Activated T-helper 1 cell treated with anti-CD3 and anti-CD28 coated beads, Interleukin-12 subunit alpha, Interleukin-12 subunit beta, Interleukin-2, Interleukin-4 antibody, amounts not matched to agents 30 ng/mL and 10 ng/mL and 1 ng/mL, durations not matched to agents 14 hours and 24 hours and 36 hours (primary cell): ENCODE data around the gene COL9A3. TPM values are rescaled to one million over a fixed set of nuclear protein-coding genes. Genes with fewer than 3 reads are reported as not detected.

Source experiments
- DNase-seq: peaks from one replicate; pipeline ENCODE4 v3.0.0; 2021; ENCODE audit warnings: low spot score
- H3K27ac Mint-ChIP-seq: one replicate; pipeline ENCODE4 v1.8.0; 2021; ENCODE audit warnings: mild to moderate bottlenecking, mixed read lengths
- H3K27me3 Mint-ChIP-seq: one replicate; pipeline ENCODE4 v1.8.0; 2022; ENCODE audit warnings: mild to moderate bottlenecking, moderate library complexity, mixed read lengths; ENCODE audit not compliant: insufficient read depth
- H3K36me3 Mint-ChIP-seq: one replicate; pipeline ENCODE4 v1.8.0; 2021; ENCODE audit warnings: low read depth, mixed read lengths
- H3K4me1 Mint-ChIP-seq: one replicate; pipeline ENCODE4 v1.8.0; 2021; ENCODE audit warnings: low read depth, mixed read lengths
- H3K4me3 Mint-ChIP-seq: one replicate; pipeline ENCODE4 v1.8.0; 2021; ENCODE audit warnings: mild to moderate bottlenecking, moderate library complexity, mixed read lengths
- H3K9me3 Mint-ChIP-seq: one replicate; pipeline ENCODE4 v1.8.0; 2021; ENCODE audit warnings: mixed read lengths
- intact Hi-C: fragments of 100-400 bp; cut with micrococcal nuclease; formaldehyde crosslinking; loops from one replicate; pipeline ENCODE4 v1.15.1; 2024
- total RNA-seq: library from RNA; stranded (reverse); gene quantifications from 2 replicates; pipeline ENCODE4 v1.2.3, GENCODE V29; 2022

The COL9A3 gene
- total RNA-seq, 1 donor from 2014 or later = not detected

GRCh38 chr20:62794007-62794724 lies 22.7 kb upstream of the COL9A3 start:
- peak overlapping the region; percentile 91 for H3K27ac Mint-ChIP-seq
- H3K4me1 Mint-ChIP-seq = peaks cover 15% of the 10 kb centered on the region
- peaks cover 9% of the 10 kb centered on the region for H3K27me3 Mint-ChIP-seq
- peak overlapping the region; percentile 81 for H3K4me3 Mint-ChIP-seq
- peak; percentile 96 for DNase-seq
- intact Hi-C loops = loop anchor here (1.0 to 10.0 kb wide), 14 partner anchors 10 to 729 kb away; partner anchors contain the start of genes ADRM1, CABLES2, LSM14B and OGFR
- H3K9me3 Mint-ChIP-seq = no peaks in the 10 kb centered on the region
- H3K36me3 Mint-ChIP-seq = peaks cover 9% of the 10 kb centered on the region

GRCh38 chr20:62795023-62795761 lies 21.7 kb upstream of the COL9A3 start:
- intact Hi-C loops = loop anchor here (2.0 to 10.0 kb wide), 6 partner anchors 132 to 730 kb away; partner anchors contain the start of genes CABLES2, DIDO1, LSM14B and OSBPL2
- peaks cover 16% of the 10 kb centered on the region for H3K36me3 Mint-ChIP-seq
- DNase-seq = peak; percentile 62
- no peaks in the 10 kb centered on the region for H3K9me3 Mint-ChIP-seq
- H3K4me1 Mint-ChIP-seq = peaks cover 15% of the 10 kb centered on the region
- peak overlapping the region; percentile 91 for H3K27ac Mint-ChIP-seq
- H3K27me3 Mint-ChIP-seq = peaks cover 5% of the 10 kb centered on the region
- peak overlapping the region; percentile 81 for H3K4me3 Mint-ChIP-seq

- Mint-ChIP-seq H3K27ac (peak overlapping the region; percentile 83), H3K4me1 (peaks cover 8% of the 10 kb centered on the region)
- intact Hi-C loops = loop anchor here (1.0 to 10.0 kb wide), 4 partner anchors 11 to 732 kb away; partner anchors contain the start of genes DIDO1, OSBPL2 and TAF4
These were observed 20.0 kb upstream of the COL9A3 start for GRCh38 chr20:62796699-62797491.

GRCh38 chr20:62797671-62798532 lies 18.9 kb upstream of the COL9A3 start:
- H3K36me3 Mint-ChIP-seq = peaks cover 22% of the 10 kb centered on the region
- no peaks in the 10 kb centered on the region for H3K9me3 Mint-ChIP-seq
- H3K4me3 Mint-ChIP-seq = peak overlapping the region; percentile 87
- no peaks in the 10 kb centered on the region for H3K27me3 Mint-ChIP-seq
- intact Hi-C loops = loop anchor here (5.0 to 10.0 kb wide), 3 partner anchors 129 to 733 kb away; partner anchors contain the start of genes DIDO1, OSBPL2 and TAF4
- peak overlapping the region; percentile 63 for H3K27ac Mint-ChIP-seq
- DNase-seq = no peak
- peaks cover 8% of the 10 kb centered on the region for H3K4me1 Mint-ChIP-seq

More at GRCh38 chr20:62796699-62797491, 20.0 kb upstream of the COL9A3 start:
- Mint-ChIP-seq H3K27me3 (no peaks in the 10 kb centered on the region), H3K9me3 (no peaks in the 10 kb centered on the region), H3K36me3 (peaks cover 22% of the 10 kb centered on the region), H3K4me3 (peak overlapping the region; percentile 87)
- no peak for DNase-seq

- no peak overlapping the region for H3K27ac Mint-ChIP-seq
- H3K4me1 Mint-ChIP-seq = peaks cover 3% of the 10 kb centered on the region
- intact Hi-C loops = loop anchor here (5.0 to 10.0 kb wide), 3 partner anchors 128 to 734 kb away; partner anchors contain the start of genes DIDO1, OSBPL2 and TAF4
These were observed 17.8 kb upstream of the COL9A3 start for GRCh38 chr20:62799036-62799435.

GRCh38 chr20:62799459-62799858 lies 17.4 kb upstream of the COL9A3 start:
- H3K27me3 Mint-ChIP-seq = no peaks in the 10 kb centered on the region
- H3K27ac Mint-ChIP-seq = no peak overlapping the region
- H3K9me3 Mint-ChIP-seq = no peaks in the 10 kb centered on the region
- no peak overlapping the region for H3K4me3 Mint-ChIP-seq
- peaks cover 22% of the 10 kb centered on the region for H3K36me3 Mint-ChIP-seq
- DNase-seq = no peak
- intact Hi-C loops = loop anchor here (5.0 to 10.0 kb wide), 3 partner anchors 128 to 735 kb away; partner anchors contain the start of genes DIDO1, OSBPL2 and TAF4
- peaks cover 6% of the 10 kb centered on the region for H3K4me1 Mint-ChIP-seq

More at GRCh38 chr20:62799036-62799435, 17.8 kb upstream of the COL9A3 start:
- H3K4me3 Mint-ChIP-seq = no peak overlapping the region
- H3K9me3 Mint-ChIP-seq = no peaks in the 10 kb centered on the region
- H3K27me3 Mint-ChIP-seq = no peaks in the 10 kb centered on the region
- DNase-seq = no peak
- H3K36me3 Mint-ChIP-seq = peaks cover 22% of the 10 kb centered on the region

GRCh38 chr20:62799873-62800272 lies 17.0 kb upstream of the COL9A3 start:
- Mint-ChIP-seq H3K9me3 (no peaks in the 10 kb centered on the region), H3K4me3 (no peak overlapping the region), H3K27ac (no peak overlapping the region), H3K36me3 (peaks cover 22% of the 10 kb centered on the region), H3K27me3 (no peaks in the 10 kb centered on the region), H3K4me1 (peaks cover 6% of the 10 kb centered on the region)
- intact Hi-C loops = loop anchor here (5.0 to 10.0 kb wide), 3 partner anchors 127 to 735 kb away; partner anchors contain the start of genes DIDO1, OSBPL2 and TAF4
- DNase-seq = no peak

GRCh38 chr20:62800314-62801259 lies 16.3 kb upstream of the COL9A3 start:
- no peak overlapping the region for H3K27ac Mint-ChIP-seq
- H3K4me3 Mint-ChIP-seq = no peak overlapping the region
- intact Hi-C loops = no loop called here
- peaks cover 22% of the 10 kb centered on the region for H3K36me3 Mint-ChIP-seq
- H3K27me3 Mint-ChIP-seq = no peaks in the 10 kb centered on the region
- no peaks in the 10 kb centered on the region for H3K9me3 Mint-ChIP-seq
- no peak for DNase-seq
- peaks cover 6% of the 10 kb centered on the region for H3K4me1 Mint-ChIP-seq

- H3K27ac Mint-ChIP-seq = no peak overlapping the region
- peaks cover 22% of the 10 kb centered on the region for H3K36me3 Mint-ChIP-seq
- no peak for DNase-seq
- no peaks in the 10 kb centered on the region for H3K9me3 Mint-ChIP-seq
- H3K27me3 Mint-ChIP-seq = no peaks in the 10 kb centered on the region
- no peak overlapping the region for H3K4me3 Mint-ChIP-seq
- intact Hi-C loops = no loop called here
- peaks cover 11% of the 10 kb centered on the region for H3K4me1 Mint-ChIP-seq
These were observed 15.4 kb upstream of the COL9A3 start for GRCh38 chr20:62801284-62802010.

GRCh38 chr20:62802026-62802712 lies 14.7 kb upstream of the COL9A3 start:
- Mint-ChIP-seq H3K4me3 (no peak overlapping the region), H3K36me3 (peaks cover 27% of the 10 kb centered on the region), H3K4me1 (peaks cover 17% of the 10 kb centered on the region), H3K9me3 (no peaks in the 10 kb centered on the region), H3K27ac (no peak overlapping the region), H3K27me3 (no peaks in the 10 kb centered on the region)
- no peak for DNase-seq
- intact Hi-C loops = no loop called here
